Astrocyte of the cerebellum (primary cell): ENCODE measurements around the gene ERAL1.
A peak's percentile ranks its signal among the peaks of the same experiment; 100 is the strongest.

Experiments used
- DNase-seq: peaks from one replicate; pipeline ENCODE4 v3.0.0-alpha.2; 2011; ENCODE audit warnings: low read depth
- H3K4me3 ChIP-seq: 2 replicates; pipeline ENCODE4 v1.5.1; 2011; ENCODE audit warnings: mild to moderate bottlenecking, low read depth, low read length, moderate library complexity
- CTCF ChIP-seq: IDR thresholded peaks from 2 replicates; pipeline ENCODE4 v1.5.1; 2012; ENCODE audit warnings: low read length, low read depth, moderate library complexity, mild to moderate bottlenecking; ENCODE audit errors: missing control alignments
- in situ Hi-C: cut with HindIII; loops from 2 replicates; pipeline ENCODE4 v1.10.0; 2017; ENCODE audit warnings: low sequenced_read_pairs

ERAL1 gene

GRCh38 chr17:28908640-28909167 is 53.9 kb downstream of the ERAL1 start:
- DNase-seq = peak; percentile 67
- in situ Hi-C loops = loop anchor here (5.0 kb wide), 1 partner anchor 41 kb away; no protein-coding TSS in a partner anchor
- TF ChIP-seq CTCF = no peak

GRCh38 chr17:28910534-28910933 is 55.7 kb downstream of the ERAL1 start:
- in situ Hi-C loops = no loop called here
- no peak for DNase-seq

More at GRCh38 chr17:28908640-28909167, 53.9 kb downstream of the ERAL1 start:
- no peak overlapping the region for H3K4me3 ChIP-seq

More at GRCh38 chr17:28910534-28910933, 55.7 kb downstream of the ERAL1 start:
- no peak for TF ChIP-seq CTCF
- H3K4me3 ChIP-seq = no peak overlapping the region
